ENCODE results near the gene FRA10AC1.
A peak's percentile ranks its signal among the peaks of the same experiment; 100 is the strongest.
"Not testable (repeated sequence)": the region's sequence is repeated elsewhere in the genome, so short reads cannot be mapped to it uniquely, and the experiment has no call there.

FRA10AC1 gene

GRCh38 chr10:93718937-93719725 is 16.7 kb upstream of the FRA10AC1 start:
- DNase-seq = no peak

GRCh38 chr10:93716766-93717165 is 14.4 kb upstream of the FRA10AC1 start:
- TF ChIP-seq POLR2A (IDR thresholded peaks at IDR 0.05; ENCODE audit: low read length) = no peak
- TF ChIP-seq GATA1 (IDR thresholded peaks at IDR 0.05; ENCODE audit: low read depth, low read length) = no peak

More at GRCh38 chr10:93718937-93719725, 16.7 kb upstream of the FRA10AC1 start:
- TF ChIP-seq POLR2A (IDR thresholded peaks at IDR 0.05; ENCODE audit: low read length) = no peak
- TF ChIP-seq GATA1 (IDR thresholded peaks at IDR 0.05; ENCODE audit: low read depth, low read length) = no peak

DNA sequence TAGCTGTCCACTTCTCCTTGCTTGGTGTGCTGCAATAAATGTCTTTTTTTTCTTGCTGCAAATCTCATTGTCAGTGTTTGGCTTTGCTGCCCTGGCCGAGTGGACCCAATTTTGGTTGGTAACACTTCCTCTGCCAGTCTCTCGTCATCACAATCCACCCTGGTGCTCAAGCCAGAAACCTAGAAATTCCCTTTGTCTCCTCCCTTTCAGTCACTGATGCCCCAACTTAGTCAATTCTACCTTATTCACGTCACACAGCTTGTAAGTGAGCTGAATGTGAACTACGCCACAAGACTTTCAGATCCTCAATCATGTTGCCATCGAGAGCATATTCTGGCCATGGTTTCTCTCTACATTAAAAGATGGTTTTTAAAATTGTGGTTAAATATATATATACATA is 13.0 kb upstream of the FRA10AC1 start:
- no peak for DNase-seq
- TF ChIP-seq GATA1 (IDR thresholded peaks at IDR 0.05; ENCODE audit: low read depth, low read length) = no peak
- no peak for TF ChIP-seq POLR2A (IDR thresholded peaks at IDR 0.05; ENCODE audit: low read length)

More at GRCh38 chr10:93716766-93717165, 14.4 kb upstream of the FRA10AC1 start:
- DNase-seq = no peak

GRCh38 chr10:93712593-93712992 is 10.2 kb upstream of the FRA10AC1 start:
- DNase-seq = no peak
- no peak for TF ChIP-seq POLR2A (IDR thresholded peaks at IDR 0.05; ENCODE audit: low read length)
- no peak for TF ChIP-seq GATA1 (IDR thresholded peaks at IDR 0.05; ENCODE audit: low read depth, low read length)

DNA sequence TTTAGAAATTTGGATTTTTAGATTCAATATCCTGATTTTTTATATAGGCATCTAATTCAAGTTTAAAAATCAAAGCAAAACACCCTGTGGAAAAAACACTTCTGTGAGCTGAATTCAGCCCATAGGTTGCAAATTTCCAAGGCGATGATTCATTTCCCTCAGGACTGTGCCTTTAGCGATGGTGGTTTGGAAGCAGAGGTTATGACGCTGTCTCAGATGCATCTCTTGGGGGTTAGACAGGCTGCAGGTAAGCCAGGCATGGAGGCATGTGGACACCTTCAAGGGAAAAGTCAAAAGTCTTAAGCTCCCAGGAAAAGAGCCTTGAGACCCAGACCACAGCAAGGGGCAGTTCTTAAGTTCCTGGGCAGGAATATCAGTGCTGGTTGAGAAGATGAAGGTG is 9.5 kb upstream of the FRA10AC1 start:
- TF ChIP-seq GATA1 (IDR thresholded peaks at IDR 0.05; ENCODE audit: low read depth, low read length) (no peak), POLR2A (IDR thresholded peaks at IDR 0.05; ENCODE audit: low read length) (no peak)
- DNase-seq = no peak

- no peak for DNase-seq
- TF ChIP-seq POLR2A (IDR thresholded peaks at IDR 0.05; ENCODE audit: low read length) (no peak), GATA1 (IDR thresholded peaks at IDR 0.05; ENCODE audit: low read depth, low read length) (no peak)
Observed at GRCh38 chr10:93710333-93710909, 8.0 kb upstream of the FRA10AC1 start.

GRCh38 chr10:93707623-93708022 is 5.2 kb upstream of the FRA10AC1 start:
- no peak for TF ChIP-seq GATA1 (IDR thresholded peaks at IDR 0.05; ENCODE audit: low read depth, low read length)
- no peak for TF ChIP-seq POLR2A (IDR thresholded peaks at IDR 0.05; ENCODE audit: low read length)
- DNase-seq = no peak

- TF ChIP-seq GATA1 (IDR thresholded peaks at IDR 0.05; ENCODE audit: low read depth, low read length) (no peak), POLR2A (IDR thresholded peaks at IDR 0.05; ENCODE audit: low read length) (no peak)
Observed at GRCh38 chr10:93704451-93704850, 2.1 kb upstream of the FRA10AC1 start.

GRCh38 chr10:93703841-93704240 is 1.4 kb upstream of the FRA10AC1 start:
- TF ChIP-seq GATA1 (IDR thresholded peaks at IDR 0.05; ENCODE audit: low read depth, low read length) (no peak), POLR2A (IDR thresholded peaks at IDR 0.05; ENCODE audit: low read length) (no peak)
- DNase-seq = no peak

More at GRCh38 chr10:93704451-93704850, 2.1 kb upstream of the FRA10AC1 start:
- no peak for DNase-seq

GRCh38 chr10:93703066-93703465 is 674 bp upstream of the FRA10AC1 start:
- no peak for TF ChIP-seq GATA1 (IDR thresholded peaks at IDR 0.05; ENCODE audit: low read depth, low read length)
- TF ChIP-seq POLR2A (IDR thresholded peaks at IDR 0.05; ENCODE audit: low read length) = no peak
- DNase-seq = peak in 1 of 2 experiments; percentile 37

GRCh38 chr10:93701866-93702209 is 554 bp downstream of the FRA10AC1 start:
- DNase-seq = peak; percentile 71 to 80
- no peak for TF ChIP-seq GATA1 (IDR thresholded peaks at IDR 0.05; ENCODE audit: low read depth, low read length)

- TF ChIP-seq POLR2A (IDR thresholded peaks at IDR 0.05; ENCODE audit: low read length) (no peak), GATA1 (IDR thresholded peaks at IDR 0.05; ENCODE audit: low read depth, low read length) (no peak)
- DNase-seq = no peak
Observed at GRCh38 chr10:93697207-93697606, 5.2 kb downstream of the FRA10AC1 start.

DNA sequence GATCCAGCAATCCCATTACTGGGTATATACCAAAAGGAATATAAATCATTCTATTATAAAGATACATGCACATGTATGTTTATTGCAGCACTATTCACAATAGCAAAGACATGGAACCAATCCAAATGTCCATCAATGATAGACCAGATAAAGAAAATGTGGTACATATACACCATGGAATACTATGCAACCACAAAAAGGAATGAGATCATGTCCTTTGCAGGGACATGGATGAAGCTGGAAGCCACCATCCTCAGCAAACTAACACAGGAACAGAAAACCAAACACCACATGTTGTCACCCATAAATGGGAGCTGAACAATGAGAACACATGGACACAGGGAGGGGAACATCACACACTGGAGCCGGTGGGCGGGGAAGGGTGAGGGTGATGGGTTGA is 5.8 kb downstream of the FRA10AC1 start:
- not testable (repeated sequence) for DNase-seq

DNA sequence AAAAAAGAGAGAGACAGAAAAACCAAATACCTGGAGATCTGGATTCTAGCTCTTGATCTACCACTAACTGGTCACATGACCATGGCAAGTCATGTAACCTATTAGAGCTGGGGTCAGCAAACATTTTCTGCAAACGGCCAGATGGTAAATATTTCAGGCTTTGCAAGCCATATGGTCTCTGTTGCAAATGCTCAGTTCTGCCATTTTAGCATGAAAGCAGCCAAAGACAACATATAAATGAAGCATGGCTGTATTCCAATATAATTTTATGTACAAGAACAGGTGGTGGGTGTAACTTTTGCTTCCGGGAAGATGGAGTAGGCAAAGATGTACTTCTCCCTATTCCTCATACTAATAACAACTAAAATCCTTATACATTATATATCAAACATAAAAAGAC is 6.7 kb downstream of the FRA10AC1 start:
- DNase-seq = no peak
- TF ChIP-seq POLR2A (IDR thresholded peaks at IDR 0.05; ENCODE audit: low read length) (no peak), GATA1 (IDR thresholded peaks at IDR 0.05; ENCODE audit: low read depth, low read length) (no peak)

GRCh38 chr10:93687737-93688136 is 14.7 kb downstream of the FRA10AC1 start:
- TF ChIP-seq GATA1 (IDR thresholded peaks at IDR 0.05; ENCODE audit: low read depth, low read length) (no peak), POLR2A (IDR thresholded peaks at IDR 0.05; ENCODE audit: low read length) (peak; percentile 6)

More at GRCh38 chr10:93687737-93688136, 14.7 kb downstream of the FRA10AC1 start:
- no peak for DNase-seq

Measured in erythroblast (primary cell).